NCI-H2081 (cell line): Measurements from ENCODE around the gene MAGEA2B.
"Not testable (repeated sequence)": the region's sequence is repeated elsewhere in the genome, so short reads cannot be mapped to it uniquely, and the experiment has no call there.

ENCODE experiments used
- DNase-seq, 2 experiments: peaks; one replicate each; lab custom pipeline; 2025; lab: John Stamatoyannopoulos, UW

Gene MAGEA2B, protein sequence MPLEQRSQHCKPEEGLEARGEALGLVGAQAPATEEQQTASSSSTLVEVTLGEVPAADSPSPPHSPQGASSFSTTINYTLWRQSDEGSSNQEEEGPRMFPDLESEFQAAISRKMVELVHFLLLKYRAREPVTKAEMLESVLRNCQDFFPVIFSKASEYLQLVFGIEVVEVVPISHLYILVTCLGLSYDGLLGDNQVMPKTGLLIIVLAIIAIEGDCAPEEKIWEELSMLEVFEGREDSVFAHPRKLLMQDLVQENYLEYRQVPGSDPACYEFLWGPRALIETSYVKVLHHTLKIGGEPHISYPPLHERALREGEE

GRCh38 chrX:152713815-152714787 is at the start of gene MAGEA2B:
Gene MAGEA2B, plus strand, starts transcription at chrX:152714628. Its CDS starts 2,479 bp downstream, at chrX:152717107.
- DNase-seq: not testable (repeated sequence)

- DNase-seq: no peak
Observed at GRCh38 chrX:152674135-152674534, 40.3 kb upstream of the MAGEA2B start.

- not testable (repeated sequence) for DNase-seq
Observed at GRCh38 chrX:152674652-152675051, 39.8 kb upstream of the MAGEA2B start.

- not testable (repeated sequence) for DNase-seq
Observed at GRCh38 chrX:152681012-152681411, 33.4 kb upstream of the MAGEA2B start.

DNA sequence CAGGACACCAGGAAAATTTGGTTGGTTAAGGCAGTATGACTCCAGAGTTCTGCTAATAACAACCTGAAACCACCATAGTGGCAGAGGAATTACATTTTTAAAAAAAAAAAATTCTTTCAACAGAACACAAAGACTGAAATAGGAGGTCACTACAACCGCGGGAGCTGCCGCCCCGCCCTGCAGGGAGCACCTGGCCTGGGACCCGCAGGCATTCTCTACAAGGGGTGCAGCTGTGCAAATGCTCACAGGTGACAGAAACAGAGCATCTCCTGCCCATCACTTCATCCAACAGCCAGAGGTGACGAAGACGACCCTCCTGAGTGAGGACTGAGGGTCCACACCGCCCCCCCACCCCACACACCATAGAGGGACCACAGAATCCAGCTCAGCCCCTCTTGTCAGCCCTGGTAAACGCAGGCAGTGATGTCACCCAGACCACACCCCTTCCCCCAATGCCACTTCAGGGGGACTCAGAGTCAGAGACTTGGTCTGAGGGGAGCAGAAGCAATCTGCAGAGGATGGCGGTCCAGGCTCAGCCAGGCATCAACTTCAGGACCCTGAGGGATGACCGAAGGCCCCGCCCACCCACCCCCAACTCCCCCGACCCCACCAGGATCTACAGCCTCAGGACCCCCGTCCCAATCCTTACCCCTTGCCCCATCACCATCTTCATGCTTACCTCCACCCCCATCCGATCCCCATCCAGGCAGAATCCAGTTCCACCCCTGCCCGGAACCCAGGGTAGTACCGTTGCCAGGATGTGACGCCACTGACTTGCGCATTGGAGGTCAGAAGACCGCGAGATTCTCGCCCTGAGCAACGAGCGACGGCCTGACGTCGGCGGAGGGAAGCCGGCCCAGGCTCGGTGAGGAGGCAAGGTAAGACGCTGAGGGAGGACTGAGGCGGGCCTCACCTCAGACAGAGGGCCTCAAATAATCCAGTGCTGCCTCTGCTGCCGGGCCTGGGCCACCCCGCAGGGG is 16.2 kb upstream of the MAGEA2B start, which contains the start of gene MAGEA3:
MAGEA3 (plus strand) TSS at position 843 of the 980 bp plus-strand sequence. CDS start 2,039 bp downstream, outside the sequence.
- not testable (repeated sequence) for DNase-seq

- DNase-seq: not testable (repeated sequence)
Observed at GRCh38 chrX:152700390-152700789, 14.0 kb upstream of the MAGEA2B start.

DNA sequence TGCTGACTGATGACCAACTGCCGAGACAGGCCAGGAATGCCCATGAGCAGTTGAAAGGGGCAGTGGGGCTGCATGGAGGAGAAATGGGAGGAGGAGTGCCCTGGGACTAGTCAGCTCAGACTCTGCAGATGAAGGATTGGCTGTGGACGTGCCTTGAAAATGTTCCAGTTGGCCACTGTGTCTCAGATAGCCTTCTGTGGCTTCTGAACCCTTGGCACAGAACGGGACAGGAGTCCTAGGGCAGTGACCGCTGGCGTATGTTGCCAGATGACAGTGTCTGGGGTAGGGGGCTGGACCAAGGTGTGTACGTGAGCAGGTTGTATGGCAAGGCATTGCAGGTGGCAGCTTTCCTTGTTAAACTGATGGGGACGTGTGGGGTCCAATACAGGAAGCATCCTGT is 7.9 kb upstream of the MAGEA2B start:
- not testable (repeated sequence) for DNase-seq

DNA sequence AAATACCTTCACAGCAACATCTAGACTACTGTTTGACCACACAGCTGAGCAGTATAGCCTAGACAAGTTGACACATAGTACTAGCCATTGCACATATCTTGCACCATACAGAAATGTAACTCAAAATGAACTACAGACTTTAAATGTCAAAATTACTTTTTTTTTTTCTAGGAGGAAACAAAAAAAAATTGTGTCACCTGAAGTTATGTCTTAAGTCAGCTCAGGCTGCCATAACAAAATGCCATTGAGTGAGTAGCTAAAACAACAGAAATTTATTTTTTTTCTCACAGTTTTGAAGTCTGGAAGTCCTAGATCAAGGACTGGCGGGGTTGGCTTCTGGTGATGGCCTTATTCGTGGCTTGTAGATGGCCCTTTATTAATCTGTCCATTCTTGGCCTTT is 5.3 kb upstream of the MAGEA2B start, which contains the start of gene CSAG2:
CSAG2 (minus strand) TSS at position 101 of the 400 bp plus-strand sequence. CDS start 161 bp downstream, outside the sequence.
- DNase-seq: not testable (repeated sequence)

DNA sequence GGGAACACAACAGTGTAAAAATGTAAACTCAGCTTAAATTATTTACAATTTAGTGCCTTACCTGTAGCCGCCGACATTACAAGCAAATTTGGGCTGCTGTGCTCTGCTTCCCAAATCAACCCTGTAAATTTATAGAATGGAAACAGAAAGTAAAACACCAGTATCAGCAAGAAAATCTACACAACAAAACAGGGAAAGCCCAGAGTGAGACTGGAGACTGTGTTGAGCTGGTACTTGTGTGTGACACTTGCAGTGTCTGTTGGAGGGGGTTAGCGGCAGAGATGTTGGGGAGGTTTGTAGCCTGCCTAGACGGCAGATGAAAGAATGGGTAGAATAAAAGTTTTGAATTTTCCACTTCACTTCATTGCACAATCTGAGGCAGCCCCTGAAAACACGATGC is 1.2 kb upstream of the MAGEA2B start:
- DNase-seq: not testable (repeated sequence)

- DNase-seq: no peak
Observed at GRCh38 chrX:152725409-152725808, 11.0 kb downstream of the MAGEA2B start.

- peak; percentile 89 to 93 for DNase-seq
Observed at GRCh38 chrX:152733261-152733975, 19.0 kb downstream of the MAGEA2B start, which contains the start of the genes CSAG1 and MAGEA12. Gene CSAG1, minus strand, starts transcription at chrX:152733721. Its CDS starts 1,261 bp downstream, at chrX:152732460. Gene MAGEA12, plus strand, starts transcription at chrX:152733757. Its CDS starts 2,405 bp downstream, at chrX:152736162.

DNA sequence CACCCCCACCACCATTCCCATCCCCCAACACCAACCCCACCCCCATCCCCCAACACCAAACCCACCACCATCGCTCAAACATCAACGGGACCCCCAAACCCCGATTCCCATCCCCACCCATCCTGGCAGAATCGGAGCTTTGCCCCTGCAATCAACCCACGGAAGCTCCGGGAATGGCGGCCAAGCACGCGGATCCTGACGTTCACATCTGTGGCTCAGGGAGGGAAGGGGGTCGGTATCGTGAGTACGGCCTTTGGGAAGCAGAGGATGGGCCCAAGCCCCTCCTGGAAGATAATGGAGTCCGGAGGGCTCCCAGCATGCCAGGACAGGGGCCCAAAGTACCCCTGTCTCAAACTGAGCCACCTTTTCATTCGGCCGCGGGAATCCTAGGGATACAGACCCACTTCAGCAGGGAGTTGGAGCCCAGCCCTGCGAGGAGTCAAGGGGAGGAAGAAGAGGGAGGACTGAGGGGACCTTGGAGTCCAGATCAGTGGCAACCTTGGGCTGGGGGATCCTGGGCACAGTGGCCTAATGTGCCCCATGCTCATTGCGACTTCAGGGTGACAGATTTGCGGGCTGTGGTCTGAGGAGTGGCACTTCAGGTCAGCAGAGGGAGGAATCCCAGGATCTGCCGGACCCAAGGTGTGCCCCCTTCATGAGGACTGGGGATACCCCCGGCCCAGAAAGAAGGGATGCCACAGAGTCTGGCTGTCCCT is 19.9 kb downstream of the MAGEA2B start:
- not testable (repeated sequence) for DNase-seq

GRCh38 chrX:152735101-152735500 is 20.7 kb downstream of the MAGEA2B start:
- DNase-seq: no peak

- DNase-seq: no peak
Observed at GRCh38 chrX:152735860-152736511, 21.6 kb downstream of the MAGEA2B start.

DNA sequence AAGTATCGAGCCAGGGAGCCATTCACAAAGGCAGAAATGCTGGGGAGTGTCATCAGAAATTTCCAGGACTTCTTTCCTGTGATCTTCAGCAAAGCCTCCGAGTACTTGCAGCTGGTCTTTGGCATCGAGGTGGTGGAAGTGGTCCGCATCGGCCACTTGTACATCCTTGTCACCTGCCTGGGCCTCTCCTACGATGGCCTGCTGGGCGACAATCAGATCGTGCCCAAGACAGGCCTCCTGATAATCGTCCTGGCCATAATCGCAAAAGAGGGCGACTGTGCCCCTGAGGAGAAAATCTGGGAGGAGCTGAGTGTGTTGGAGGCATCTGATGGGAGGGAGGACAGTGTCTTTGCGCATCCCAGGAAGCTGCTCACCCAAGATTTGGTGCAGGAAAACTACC is 22.1 kb downstream of the MAGEA2B start:
- DNase-seq: not testable (repeated sequence)

GRCh38 chrX:152738560-152738959 is 24.1 kb downstream of the MAGEA2B start:
- no peak for DNase-seq

GRCh38 chrX:152753686-152754650 is 39.5 kb downstream of the MAGEA2B start, which contains the start of gene MAGEA2:
Gene MAGEA2, minus strand, starts transcription at chrX:152753842. Its CDS starts 2,479 bp downstream, at chrX:152751363.
- DNase-seq: not testable (repeated sequence)

GRCh38 chrX:152754871-152755270 is 40.4 kb downstream of the MAGEA2B start:
- DNase-seq: not testable (repeated sequence)
